Stimulated activated naive CD8-positive, alpha-beta T cell treated with anti-CD3 and anti-CD28 coated beads, Interleukin-15, Interleukin-2, amounts not matched to agents 100 ng/mL and 50 ng/mL, for 24 hours (primary cell): Measurements from ENCODE around the gene SLC10A1.

Experiments
- H3K27ac Mint-ChIP-seq: one replicate; pipeline ENCODE4 v1.8.0; 2021; ENCODE audit warnings: mild to moderate bottlenecking, mixed read lengths
- H3K27me3 Mint-ChIP-seq: one replicate; pipeline ENCODE4 v1.8.0; 2021; ENCODE audit warnings: mixed read lengths
- H3K36me3 Mint-ChIP-seq: one replicate; pipeline ENCODE4 v1.8.0; 2021; ENCODE audit warnings: low read depth, mixed read lengths
- H3K4me1 Mint-ChIP-seq: one replicate; pipeline ENCODE4 v1.8.0; 2021; ENCODE audit warnings: low read depth, mixed read lengths
- H3K4me3 Mint-ChIP-seq: one replicate; pipeline ENCODE4 v1.8.0; 2021; ENCODE audit warnings: mild to moderate bottlenecking, mixed read lengths
- H3K9me3 Mint-ChIP-seq: one replicate; pipeline ENCODE4 v1.8.0; 2021; ENCODE audit warnings: mixed read lengths

SLC10A1 gene

GRCh38 chr14:69727860-69728259 is 69.2 kb downstream of the SLC10A1 start:
- Mint-ChIP-seq H3K27me3 (no peaks in the 10 kb centered on the region), H3K27ac (no peak overlapping the region), H3K4me3 (no peak overlapping the region), H3K4me1 (peaks cover 21% of the 10 kb centered on the region), H3K36me3 (no peaks in the 10 kb centered on the region), H3K9me3 (no peaks in the 10 kb centered on the region)

- H3K4me3 Mint-ChIP-seq, result peak overlapping the region; percentile 57
- H3K9me3 Mint-ChIP-seq, result no peaks in the 10 kb centered on the region
- H3K27me3 Mint-ChIP-seq, result no peaks in the 10 kb centered on the region
- peaks cover 21% of the 10 kb centered on the region for H3K4me1 Mint-ChIP-seq
- no peaks in the 10 kb centered on the region for H3K36me3 Mint-ChIP-seq
- peak overlapping the region; percentile 28 for H3K27ac Mint-ChIP-seq
These were observed 70.1 kb downstream of the SLC10A1 start for GRCh38 chr14:69726761-69727511.
